SH-SY5Y (cell line): ENCODE results near the gene SERTAD2.

ENCODE experiments used
- GATA2 ChIP-seq: IDR thresholded peaks from 2 replicates; pipeline ENCODE4 v1.6.1; 2011; ENCODE audit warnings: mild to moderate bottlenecking, low read depth, low read length
- GATA3 ChIP-seq: IDR thresholded peaks from 2 replicates; pipeline ENCODE4 v1.6.1; 2011; ENCODE audit warnings: low read depth, mild to moderate bottlenecking, low read length, moderate library complexity

DNA sequence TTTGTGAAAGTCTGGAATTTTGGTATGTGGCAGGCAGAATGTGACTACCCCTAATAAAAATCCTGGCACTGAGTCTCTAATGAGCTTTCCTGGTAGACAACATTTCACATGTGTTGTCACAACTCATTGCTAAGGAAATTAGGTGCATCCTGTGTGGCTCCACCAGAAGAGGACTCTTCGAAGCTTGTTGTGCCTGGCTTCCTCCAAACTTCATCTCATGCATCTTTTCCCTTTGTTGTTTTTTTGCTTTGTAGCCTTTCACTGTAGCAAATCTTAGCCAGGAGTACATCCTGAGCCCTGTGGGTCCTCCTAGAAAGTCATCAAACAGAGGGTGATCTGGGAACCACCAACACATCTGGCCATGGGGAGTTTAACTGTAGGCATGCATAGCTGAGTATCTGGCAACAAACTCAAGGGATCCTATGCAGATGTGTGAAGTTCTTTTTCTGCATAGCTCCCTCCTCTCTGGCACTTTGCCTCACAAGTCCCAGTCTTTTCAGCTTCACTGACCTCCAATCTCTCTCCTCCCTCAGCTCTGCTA is 42.1 kb upstream of the SERTAD2 start:
- TF ChIP-seq GATA2 (no peak), GATA3 (no peak)
